Stimulated activated CD8-positive, alpha-beta memory T cell treated with anti-CD3 and anti-CD28 coated beads, Interleukin-2, amount 100 ng/mL, for 1 hour (primary cell): ENCODE results near the gene OR2C3.
"Not testable (repeated sequence)": the region's sequence is repeated elsewhere in the genome, so short reads cannot be mapped to it uniquely, and the experiment has no call there.

Experiments
- DNase-seq, 2 donors: peaks; one replicate each; pipeline ENCODE4 v3.0.0-alpha.2; 2020; ENCODE audit warnings: low read depth in 2 of 2

Gene OR2C3

DNA sequence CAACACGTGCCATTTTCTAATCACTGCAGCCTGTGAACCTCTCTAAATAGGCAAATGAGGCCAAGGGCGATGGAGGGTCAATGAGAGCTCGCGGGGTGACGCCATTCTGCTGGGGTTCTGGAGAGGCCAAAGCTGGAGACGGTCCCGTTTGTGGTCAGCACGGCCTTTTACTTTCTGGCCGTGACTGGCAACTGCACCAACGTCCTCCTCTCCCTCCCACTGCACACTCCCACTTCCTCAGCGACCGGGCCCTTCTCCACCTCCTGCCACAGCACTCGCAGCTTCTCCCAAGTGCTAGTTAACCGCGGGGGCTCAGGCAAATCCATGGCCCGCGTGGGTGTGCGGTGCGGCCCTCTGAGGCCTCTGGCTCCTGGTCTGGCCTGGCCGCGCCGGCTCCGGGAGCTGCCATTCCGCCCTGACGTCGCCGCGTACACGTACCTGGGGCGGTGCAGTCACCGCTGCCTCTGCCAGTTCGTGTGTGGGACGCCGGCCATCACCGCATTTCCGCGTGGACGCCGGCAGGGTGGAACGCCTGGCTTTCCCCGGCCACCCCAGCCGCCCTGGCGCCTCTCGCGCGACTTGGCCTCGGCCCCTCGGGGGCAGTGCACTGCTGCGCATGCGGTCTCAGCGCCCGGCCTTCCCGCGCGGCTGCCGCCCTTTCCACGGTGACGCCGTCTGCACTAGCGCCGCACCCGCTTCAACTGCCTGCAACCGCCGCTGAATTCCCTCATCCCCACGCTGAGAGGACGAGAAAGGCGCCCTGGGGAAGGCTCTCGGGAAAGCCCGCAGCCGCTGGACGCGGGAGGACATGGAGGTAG lies 18.2 kb downstream of the OR2C3 start:
- no peak for DNase-seq

DNA sequence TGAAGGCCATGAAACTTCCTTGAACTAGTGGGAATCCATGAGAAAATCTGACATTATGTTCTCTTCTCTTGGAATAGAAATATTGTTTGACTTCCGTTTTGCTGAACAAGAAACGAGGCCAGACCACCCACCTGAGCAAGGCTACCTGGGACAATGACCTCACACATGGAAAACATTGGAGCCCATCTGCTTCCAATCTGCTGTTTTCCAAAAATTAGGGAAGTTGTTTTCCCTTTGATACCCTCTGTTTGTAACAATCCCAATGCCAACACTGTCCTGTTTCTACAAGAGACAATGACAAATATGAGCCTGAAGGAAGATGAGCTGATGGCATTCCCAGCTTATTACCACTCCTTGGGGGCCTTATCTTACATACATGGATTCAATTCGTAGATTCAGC lies 29.4 kb downstream of the OR2C3 start:
- no peak for DNase-seq

DNA sequence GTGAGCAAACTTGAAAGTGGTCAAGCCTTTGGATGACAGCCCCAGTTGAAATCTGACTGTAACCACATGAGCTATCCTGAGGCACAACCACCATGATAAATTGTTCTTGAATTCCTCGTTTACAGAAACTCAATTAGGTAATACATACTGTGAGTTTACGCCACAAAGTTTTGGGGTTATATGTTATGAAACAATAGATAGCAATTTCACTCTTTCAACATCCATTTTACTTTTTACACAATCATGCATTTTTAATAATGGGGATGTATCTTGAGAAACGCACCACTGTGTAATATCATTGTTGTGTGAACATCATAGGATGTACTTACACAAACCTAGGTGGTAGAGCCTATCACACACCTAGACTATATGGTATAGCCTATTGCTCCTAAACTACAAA lies 35.4 kb downstream of the OR2C3 start:
- DNase-seq: no peak

DNA sequence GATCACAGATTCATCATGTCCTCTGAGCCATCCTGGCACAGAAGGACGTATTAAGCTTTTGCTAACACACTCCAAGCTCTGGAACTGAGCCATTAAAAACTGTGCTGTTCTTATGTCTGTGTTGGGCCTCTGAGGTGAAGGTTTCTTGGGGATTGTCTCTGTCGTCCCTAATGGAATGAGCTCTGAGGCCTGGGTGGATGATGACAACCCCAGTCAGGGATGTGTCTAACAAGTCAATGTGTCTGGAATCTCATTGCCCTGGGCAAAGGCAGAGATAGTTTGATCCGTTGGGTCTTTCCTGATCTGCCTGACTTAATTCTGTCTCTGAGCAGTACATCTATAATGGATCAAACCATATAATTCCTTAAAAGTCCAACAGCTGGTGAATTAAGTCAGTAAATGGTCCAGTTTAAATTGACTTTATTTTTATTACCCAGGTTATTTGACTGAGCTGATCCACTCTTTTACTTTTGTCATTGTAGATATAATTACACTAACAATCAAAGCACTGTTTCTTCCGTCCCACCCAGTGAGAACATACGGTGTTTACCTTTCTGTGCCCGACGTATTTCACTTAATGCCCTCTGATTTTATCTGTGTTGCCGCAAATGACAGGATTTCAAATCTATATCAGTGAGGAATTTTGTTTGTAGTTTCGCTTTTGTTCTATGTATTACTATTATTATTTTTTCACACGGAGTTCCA lies 39.5 kb downstream of the OR2C3 start:
- no peak for DNase-seq

DNA sequence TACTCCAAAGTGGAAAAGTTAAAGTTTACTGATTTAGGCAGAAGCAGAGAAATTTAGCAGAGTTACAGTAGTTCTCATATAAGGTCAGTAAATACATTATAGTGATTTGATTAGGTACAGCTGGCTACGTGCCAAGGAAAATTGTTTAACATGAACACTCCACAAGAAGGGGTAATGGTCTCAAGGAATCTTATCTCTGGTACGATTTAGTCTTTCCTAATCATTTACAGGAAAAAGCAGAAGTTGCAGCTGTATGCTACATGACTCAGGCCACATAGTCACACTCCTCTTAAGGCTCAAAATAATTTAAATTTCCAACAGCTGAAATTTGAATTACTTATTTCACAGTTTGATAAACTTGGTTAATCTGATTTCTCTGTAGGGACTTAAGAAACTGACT lies 41.5 kb downstream of the OR2C3 start:
- DNase-seq: no peak

DNA sequence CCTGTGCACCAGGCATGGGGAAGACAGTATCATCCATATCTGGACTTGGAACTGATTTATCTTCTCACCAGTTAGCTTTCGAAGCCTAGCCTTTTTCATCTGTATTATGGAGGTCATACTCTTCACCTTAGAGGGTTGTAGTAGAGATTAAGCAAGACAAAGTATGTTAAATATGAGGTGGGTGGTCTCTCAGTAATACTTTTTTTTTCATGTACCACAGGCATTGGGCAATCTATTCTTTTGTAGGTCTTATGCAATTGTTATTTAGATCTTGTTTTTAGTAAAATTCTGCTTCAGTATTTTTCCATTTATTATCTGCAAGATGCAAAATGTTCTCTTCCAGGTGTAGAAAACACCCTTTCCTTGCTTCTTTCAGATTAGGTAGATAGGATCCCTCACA lies 43.1 kb downstream of the OR2C3 start:
- DNase-seq: no peak

DNA sequence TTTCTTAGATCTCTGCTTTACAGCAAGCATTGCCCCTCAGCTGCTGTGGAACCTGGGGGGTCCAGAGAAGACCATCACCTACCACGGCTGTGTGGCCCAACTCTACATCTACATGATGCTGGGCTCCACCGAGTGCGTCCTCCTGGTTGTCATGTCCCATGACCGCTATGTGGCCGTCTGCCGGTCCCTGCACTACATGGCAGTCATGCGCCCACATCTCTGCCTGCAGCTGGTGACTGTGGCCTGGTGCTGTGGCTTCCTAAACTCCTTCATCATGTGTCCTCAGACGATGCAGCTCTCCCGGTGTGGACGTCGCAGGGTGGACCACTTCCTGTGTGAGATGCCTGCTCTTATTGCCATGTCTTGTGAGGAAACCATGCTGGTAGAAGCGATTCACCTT lies 44.9 kb downstream of the OR2C3 start:
- DNase-seq: no peak

DNA sequence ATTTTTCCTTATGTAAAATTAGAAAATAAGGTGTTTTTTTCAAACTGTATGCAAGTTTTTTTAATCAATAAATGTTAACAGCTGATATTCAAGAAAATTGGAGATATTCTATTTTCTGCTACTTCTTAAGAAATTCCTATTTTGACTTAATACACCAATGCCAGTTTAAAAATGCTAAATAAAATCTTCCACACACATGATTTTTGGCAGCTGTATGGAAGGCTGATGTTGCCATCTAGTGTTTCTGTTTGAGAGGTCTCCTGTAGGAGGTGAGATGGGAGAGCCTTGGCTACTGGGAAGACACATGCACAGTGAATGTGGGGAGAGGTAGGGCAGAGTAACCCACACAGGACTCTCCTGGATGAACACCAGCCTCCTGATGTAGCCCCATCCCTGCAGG lies 49.2 kb downstream of the OR2C3 start:
- DNase-seq: peak in 1 of 2 donors; percentile 2

DNA sequence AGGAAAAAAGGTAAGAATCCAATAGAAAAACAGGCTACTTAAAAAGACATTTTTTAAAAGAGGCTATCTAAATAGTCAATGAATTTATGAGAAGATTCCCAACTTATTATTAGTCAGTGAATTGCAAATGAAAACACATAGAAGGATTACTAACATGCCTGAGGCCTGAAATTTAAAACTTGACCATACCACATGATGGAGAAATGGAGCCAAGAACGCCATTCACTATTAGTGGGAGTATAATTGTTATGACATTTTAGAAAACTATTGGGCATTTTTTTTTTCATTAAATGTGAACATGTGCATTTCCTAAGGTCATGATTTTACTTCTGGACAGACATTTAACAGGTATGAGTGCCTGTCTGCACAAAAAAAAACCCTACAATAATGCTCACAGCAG lies 53.5 kb downstream of the OR2C3 start:
- no peak for DNase-seq

DNA sequence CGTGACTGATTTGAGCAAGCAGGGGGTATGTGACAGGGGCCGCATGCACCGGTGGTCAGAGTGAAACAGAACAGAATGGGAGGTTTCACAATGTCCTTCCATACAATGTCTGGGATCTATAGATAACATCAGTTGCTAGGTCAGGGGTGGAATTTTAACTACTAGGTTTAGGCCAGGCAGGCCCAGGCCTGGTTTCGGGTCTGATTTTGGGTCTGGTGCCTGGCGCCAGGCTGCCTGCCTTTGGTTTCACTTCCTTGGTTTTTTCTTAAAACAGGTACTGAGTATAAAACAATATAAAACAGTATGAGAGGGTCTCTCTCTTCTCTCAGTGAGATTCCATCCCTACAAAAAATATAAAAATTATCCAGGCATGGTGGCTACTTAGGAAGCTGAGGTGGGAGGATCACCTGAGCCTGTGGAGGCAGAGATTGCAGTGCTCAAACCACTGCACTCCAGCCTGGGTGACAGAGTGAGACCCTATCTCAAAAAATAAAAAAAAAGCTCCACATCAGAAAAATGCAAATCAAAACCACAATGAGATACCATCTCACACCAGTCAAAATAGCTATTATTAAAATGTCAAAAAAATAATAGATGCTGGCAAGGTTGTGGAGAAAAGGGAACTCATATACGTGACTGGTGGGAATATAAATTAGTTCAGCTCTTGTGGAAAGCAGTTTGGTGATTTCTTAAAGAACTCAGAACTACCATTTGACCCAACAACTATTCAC lies 59.7 kb downstream of the OR2C3 start:
- not testable (repeated sequence) for DNase-seq

DNA sequence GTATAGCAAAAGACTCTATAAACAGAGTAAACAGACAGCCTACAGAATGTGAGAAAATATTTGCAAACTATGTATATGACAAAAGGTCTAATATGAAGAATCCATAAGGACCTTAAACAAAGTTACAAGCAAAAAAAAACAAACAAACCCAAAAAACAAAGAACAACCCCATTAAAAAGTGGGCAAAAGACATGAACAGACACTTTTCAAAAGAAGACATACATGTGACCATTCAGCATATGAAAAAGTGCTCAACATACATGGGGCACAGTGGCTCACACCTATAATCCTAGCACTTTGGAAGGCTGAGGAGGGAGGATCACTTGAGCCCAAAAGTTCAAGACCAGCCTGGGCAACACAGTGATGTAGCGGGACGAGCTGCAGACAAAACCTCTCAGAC lies 60.4 kb downstream of the OR2C3 start:
- no peak for DNase-seq
